K562 (cell line): ENCODE measurements around the gene GPR4. TPM values are rescaled to one million over a fixed set of nuclear protein-coding genes. Genes with fewer than 3 reads are reported as not detected.

ENCODE experiments used
- CHD2 ChIP-seq: IDR thresholded peaks from 2 replicates; pipeline ENCODE4 v1.6.1; 2011; ENCODE audit warnings: low read depth, low read length
- EP400 ChIP-seq: fragments of 450-650 bp; IDR thresholded peaks from 2 replicates; pipeline ENCODE4 v1.6.1; 2017; ENCODE audit warnings: antibody characterized with exemption, mild to moderate bottlenecking, moderate library complexity
- polyA plus RNA-seq, 8 experiments: library from polyadenylated mRNA; depleted of rRNA in 4 of 8; stranded (reverse) in 5 of 8; unstranded in 3 of 8; fragments of >200 nt; fragmentation: Nextera tagmentation in 2 of 8; fragmentation: Illumina TruSeq in 1 of 8; extraction: Ambion mirVana in 2 of 8; extraction: Trizol in 1 of 8; gene quantifications; 2 replicates each; pipeline versions ENCODE4 v1.2.1 to v1.2.3, GENCODE V29; 2011 to 2014; ENCODE audit warnings: inconsistent platforms in 1 of 8, missing spikeins in 1 of 8
- total RNA-seq, 7 experiments: library from RNA; depleted of rRNA in 6 of 7; stranded (reverse); fragments of >200 nt in 6 of 7; fragmentation: Illumina TruSeq in 2 of 7; extraction: Trizol in 2 of 7; gene quantifications; 2 replicates each; pipeline versions ENCODE4 v1.2.1 to v1.2.3, GENCODE V29; 2011 to 2021; ENCODE audit warnings: low replicate concordance in 1 of 7
- TF ChIP-seq, protein P1 (sequence below): sonication (generic); formaldehyde crosslinking; IDR thresholded peaks from 2 replicates; pipeline ENCODE4 v1.8.1; 2023; ENCODE audit warnings: missing genetic modification reagents, mild to moderate bottlenecking, borderline replicate concordance
- TF ChIP-seq, protein P2 (sequence below): fragments of 450-650 bp; IDR thresholded peaks from 2 replicates; pipeline ENCODE4 v1.6.1; 2016; ENCODE audit warnings: antibody characterized with exemption

The GPR4 gene
- total and polyA plus RNA-seq, 9 of the 15 experiments (the other 6 are each of a cell fraction or from before 2014, with no cell fraction given): 0.03 to 0.09 (median 0.04) TPM; not detected in 5

DNA sequence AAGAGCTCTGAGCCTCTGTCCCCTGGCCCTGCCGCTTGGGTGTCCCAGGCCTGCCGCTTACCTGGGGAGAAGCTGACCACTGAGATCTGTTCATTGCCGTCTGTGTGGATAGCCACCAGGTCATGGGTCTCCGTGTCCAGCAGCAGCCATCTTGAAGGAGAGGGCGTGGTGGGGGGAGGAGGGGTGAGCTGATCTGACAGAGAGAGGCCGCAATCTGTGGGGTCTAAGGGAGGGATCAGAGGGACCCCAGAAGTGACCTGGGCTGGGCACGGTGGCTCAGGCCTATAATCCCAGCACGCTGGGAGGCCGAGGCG lies 14.6 kb upstream of the GPR4 start (continued):
- TF ChIP-seq, protein P1, sequence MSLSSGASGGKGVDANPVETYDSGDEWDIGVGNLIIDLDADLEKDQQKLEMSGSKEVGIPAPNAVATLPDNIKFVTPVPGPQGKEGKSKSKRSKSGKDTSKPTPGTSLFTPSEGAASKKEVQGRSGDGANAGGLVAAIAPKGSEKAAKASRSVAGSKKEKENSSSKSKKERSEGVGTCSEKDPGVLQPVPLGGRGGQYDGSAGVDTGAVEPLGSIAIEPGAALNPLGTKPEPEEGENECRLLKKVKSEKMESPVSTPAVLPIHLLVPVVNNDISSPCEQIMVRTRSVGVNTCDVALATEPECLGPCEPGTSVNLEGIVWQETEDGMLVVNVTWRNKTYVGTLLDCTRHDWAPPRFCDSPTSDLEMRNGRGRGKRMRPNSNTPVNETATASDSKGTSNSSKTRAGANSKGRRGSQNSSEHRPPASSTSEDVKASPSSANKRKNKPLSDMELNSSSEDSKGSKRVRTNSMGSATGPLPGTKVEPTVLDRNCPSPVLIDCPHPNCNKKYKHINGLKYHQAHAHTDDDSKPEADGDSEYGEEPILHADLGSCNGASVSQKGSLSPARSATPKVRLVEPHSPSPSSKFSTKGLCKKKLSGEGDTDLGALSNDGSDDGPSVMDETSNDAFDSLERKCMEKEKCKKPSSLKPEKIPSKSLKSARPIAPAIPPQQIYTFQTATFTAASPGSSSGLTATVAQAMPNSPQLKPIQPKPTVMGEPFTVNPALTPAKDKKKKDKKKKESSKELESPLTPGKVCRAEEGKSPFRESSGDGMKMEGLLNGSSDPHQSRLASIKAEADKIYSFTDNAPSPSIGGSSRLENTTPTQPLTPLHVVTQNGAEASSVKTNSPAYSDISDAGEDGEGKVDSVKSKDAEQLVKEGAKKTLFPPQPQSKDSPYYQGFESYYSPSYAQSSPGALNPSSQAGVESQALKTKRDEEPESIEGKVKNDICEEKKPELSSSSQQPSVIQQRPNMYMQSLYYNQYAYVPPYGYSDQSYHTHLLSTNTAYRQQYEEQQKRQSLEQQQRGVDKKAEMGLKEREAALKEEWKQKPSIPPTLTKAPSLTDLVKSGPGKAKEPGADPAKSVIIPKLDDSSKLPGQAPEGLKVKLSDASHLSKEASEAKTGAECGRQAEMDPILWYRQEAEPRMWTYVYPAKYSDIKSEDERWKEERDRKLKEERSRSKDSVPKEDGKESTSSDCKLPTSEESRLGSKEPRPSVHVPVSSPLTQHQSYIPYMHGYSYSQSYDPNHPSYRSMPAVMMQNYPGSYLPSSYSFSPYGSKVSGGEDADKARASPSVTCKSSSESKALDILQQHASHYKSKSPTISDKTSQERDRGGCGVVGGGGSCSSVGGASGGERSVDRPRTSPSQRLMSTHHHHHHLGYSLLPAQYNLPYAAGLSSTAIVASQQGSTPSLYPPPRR (CRISPR knock-in tag): no peak
- 0 out of 2 replicates have a peak, but pooled peaks have one; percentile 35 for TF ChIP-seq CHD2
- TF ChIP-seq EP400: peak; percentile 28; the same call in 1 of the 2 replicates
- TF ChIP-seq, protein P2, sequence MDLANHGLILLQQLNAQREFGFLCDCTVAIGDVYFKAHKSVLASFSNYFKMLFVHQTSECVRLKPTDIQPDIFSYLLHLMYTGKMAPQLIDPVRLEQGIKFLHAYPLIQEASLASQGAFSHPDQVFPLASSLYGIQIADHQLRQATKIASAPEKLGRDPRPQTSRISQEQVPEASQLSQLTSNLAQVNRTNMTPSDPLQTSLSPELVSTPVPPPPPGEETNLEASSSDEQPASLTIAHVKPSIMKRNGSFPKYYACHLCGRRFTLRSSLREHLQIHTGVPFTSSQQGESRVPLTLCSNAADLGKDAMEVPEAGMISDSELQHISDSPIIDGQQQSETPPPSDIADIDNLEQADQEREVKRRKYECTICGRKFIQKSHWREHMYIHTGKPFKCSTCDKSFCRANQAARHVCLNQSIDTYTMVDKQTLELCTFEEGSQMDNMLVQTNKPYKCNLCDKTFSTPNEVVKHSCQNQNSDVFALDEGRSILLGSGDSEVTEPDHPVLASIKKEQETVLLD: 0 out of 2 replicates have a peak, but pooled peaks have one; percentile 32
